ENCODE measurements around the gene RAB29.

GRCh38 chr1:205812878-205813754, 37.8 kb upstream of the RAB29 start, which contains the start of gene SLC41A1:
- no peak for TF ChIP-seq CTCF (conservative IDR thresholded peaks at IDR 0.05; ENCODE audit: low read depth, low read length)
- no peak for TF ChIP-seq EZH2 (IDR thresholded peaks at IDR 0.05; ENCODE audit: borderline replicate concordance, low read depth, low read length, poor library complexity, severe bottlenecking)

Measured in A673 (cell line).